Lower lobe of right lung (tissue), 2 donors: ENCODE results near the gene LMAN2. TPM values are rescaled to one million over a fixed set of nuclear protein-coding genes. Genes with fewer than 3 reads are reported as not detected.
"Not testable (repeated sequence)": the region's sequence is repeated elsewhere in the genome, so short reads cannot be mapped to it uniquely, and the experiment has no call there.

Experiments
- ATAC-seq, 2 donors: fragments of 200-7000 bp; cut with Tn5 transposase; one replicate each; pipeline ENCODE4 v1.9.1; 2020 to 2022; ENCODE audit warnings: mild to moderate bottlenecking in 2 of 2, moderate library complexity in 2 of 2
- DNase-seq: peaks from one replicate; pipeline ENCODE4 v3.0.0-alpha.2; 2020
- H3K27ac ChIP-seq: fragments of 200-600 bp; one replicate; pipeline ENCODE4 v1.8.0; 2022
- H3K27me3 ChIP-seq: fragments of 200-600 bp; one replicate; pipeline ENCODE4 v1.8.0; 2022; ENCODE audit warnings: low read depth
- H3K36me3 ChIP-seq: fragments of 200-600 bp; one replicate; pipeline ENCODE4 v1.8.0; 2022; ENCODE audit warnings: mild to moderate bottlenecking
- H3K4me1 ChIP-seq: fragments of 200-600 bp; one replicate; pipeline ENCODE4 v1.8.0; 2022
- H3K4me3 ChIP-seq: fragments of 200-600 bp; one replicate; pipeline ENCODE4 v1.8.0; 2022; ENCODE audit warnings: mild to moderate bottlenecking
- H3K9me3 ChIP-seq: fragments of 200-600 bp; one replicate; pipeline ENCODE4 v1.8.0; 2022
- CTCF ChIP-seq: fragments of 200-600 bp; IDR thresholded peaks from one replicate; pipeline ENCODE4 v1.8.0; 2022; ENCODE audit warnings: antibody characterized with exemption, mild to moderate bottlenecking
- intact Hi-C: fragments of 100-400 bp; cut with DNase I; formaldehyde crosslinking; loops from one replicate; pipeline ENCODE4 v1.11.0; 2022
- total RNA-seq: library from RNA; stranded (reverse); fragmentation: NEBNext Ultra II Directional; extraction: Animal tissue kit (Norgen Biotek cat#: 25700); gene quantifications from one replicate; pipeline ENCODE4 v1.2.1, GENCODE V29; 2021
- donor health status: DM: no; HTN: yes; CAD: no; lungs with severe emphysema.

The LMAN2 gene
- total RNA-seq, 1 donor from 2014 or later = 108 TPM

GRCh38 chr5:177361418-177362291 lies 10.2 kb upstream of the LMAN2 start:
- peaks cover 70% of the 10 kb centered on the region for H3K4me1 ChIP-seq
- peak in 1 of 2 donors; percentile 2 for ATAC-seq
- H3K4me3 ChIP-seq = no peak overlapping the region
- intact Hi-C loops = no loop called here
- H3K36me3 ChIP-seq = no peaks in the 10 kb centered on the region
- peak overlapping the region; percentile 63 for H3K27ac ChIP-seq
- H3K9me3 ChIP-seq = no peaks in the 10 kb centered on the region
- no peaks in the 10 kb centered on the region for H3K27me3 ChIP-seq
- no peak for TF ChIP-seq CTCF
- peak; percentile 67 for DNase-seq

GRCh38 chr5:177360740-177361139 lies 9.3 kb upstream of the LMAN2 start:
- intact Hi-C loops, H3K4me3 ChIP-seq, H3K27ac ChIP-seq, H3K9me3 ChIP-seq, DNase-seq, ATAC-seq, H3K36me3 ChIP-seq, H3K27me3 ChIP-seq: not testable (repeated sequence)
- H3K4me1 ChIP-seq = peaks cover 61% of the 10 kb centered on the region

GRCh38 chr5:177359860-177360259 lies 8.4 kb upstream of the LMAN2 start:
- intact Hi-C loops = no loop called here
- Histone ChIP-seq H3K4me1 (peaks cover 61% of the 10 kb centered on the region), H3K27me3 (no peaks in the 10 kb centered on the region)

GRCh38 chr5:177359451-177359851 lies 8.0 kb upstream of the LMAN2 start:
- TF ChIP-seq CTCF = no peak
- ATAC-seq (no peak), DNase-seq (no peak)
- Histone ChIP-seq H3K4me3 (peak overlapping the region; percentile 62), H3K36me3 (no peaks in the 10 kb centered on the region), H3K27ac (no peak overlapping the region), H3K27me3 (no peaks in the 10 kb centered on the region), H3K9me3 (no peaks in the 10 kb centered on the region), H3K4me1 (peaks cover 57% of the 10 kb centered on the region)
- intact Hi-C loops = no loop called here

More at GRCh38 chr5:177359860-177360259, 8.4 kb upstream of the LMAN2 start:
- Histone ChIP-seq H3K36me3 (no peaks in the 10 kb centered on the region), H3K9me3 (no peaks in the 10 kb centered on the region), H3K27ac (no peak overlapping the region), H3K4me3 (no peak overlapping the region)
- ATAC-seq (no peak), DNase-seq (no peak)
- TF ChIP-seq CTCF = no peak

GRCh38 chr5:177358370-177358819 lies 6.9 kb upstream of the LMAN2 start:
- peaks cover 46% of the 10 kb centered on the region for H3K4me1 ChIP-seq
- H3K4me3 ChIP-seq = peak overlapping the region; percentile 62
- no peak for TF ChIP-seq CTCF
- no peaks in the 10 kb centered on the region for H3K36me3 ChIP-seq
- H3K27me3 ChIP-seq = no peaks in the 10 kb centered on the region
- no peak for DNase-seq
- no peaks in the 10 kb centered on the region for H3K9me3 ChIP-seq
- intact Hi-C loops = no loop called here
- H3K27ac ChIP-seq = peak overlapping the region; percentile 73
- ATAC-seq = no peak
